WI38 (cell line): ENCODE data around the gene KRT81.

Experiments
- H3K4me3 ChIP-seq: 2 replicates; pipeline ENCODE4 v1.5.1; 2011; ENCODE audit warnings: low read depth, mild to moderate bottlenecking, control low read depth, low read length
- TF ChIP-seq, protein P1 (sequence below): IDR thresholded peaks from 2 replicates; pipeline ENCODE4 v1.5.1; 2012; ENCODE audit warnings: low read depth, mild to moderate bottlenecking, control low read depth, low read length

KRT81 gene

GRCh38 chr12:52332381-52332780 lies 41.0 kb upstream of the KRT81 start:
- H3K4me3 ChIP-seq, result no peak overlapping the region
- TF ChIP-seq, protein P1, sequence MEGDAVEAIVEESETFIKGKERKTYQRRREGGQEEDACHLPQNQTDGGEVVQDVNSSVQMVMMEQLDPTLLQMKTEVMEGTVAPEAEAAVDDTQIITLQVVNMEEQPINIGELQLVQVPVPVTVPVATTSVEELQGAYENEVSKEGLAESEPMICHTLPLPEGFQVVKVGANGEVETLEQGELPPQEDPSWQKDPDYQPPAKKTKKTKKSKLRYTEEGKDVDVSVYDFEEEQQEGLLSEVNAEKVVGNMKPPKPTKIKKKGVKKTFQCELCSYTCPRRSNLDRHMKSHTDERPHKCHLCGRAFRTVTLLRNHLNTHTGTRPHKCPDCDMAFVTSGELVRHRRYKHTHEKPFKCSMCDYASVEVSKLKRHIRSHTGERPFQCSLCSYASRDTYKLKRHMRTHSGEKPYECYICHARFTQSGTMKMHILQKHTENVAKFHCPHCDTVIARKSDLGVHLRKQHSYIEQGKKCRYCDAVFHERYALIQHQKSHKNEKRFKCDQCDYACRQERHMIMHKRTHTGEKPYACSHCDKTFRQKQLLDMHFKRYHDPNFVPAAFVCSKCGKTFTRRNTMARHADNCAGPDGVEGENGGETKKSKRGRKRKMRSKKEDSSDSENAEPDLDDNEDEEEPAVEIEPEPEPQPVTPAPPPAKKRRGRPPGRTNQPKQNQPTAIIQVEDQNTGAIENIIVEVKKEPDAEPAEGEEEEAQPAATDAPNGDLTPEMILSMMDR, result no peak

GRCh38 chr12:52331833-52332232 lies 40.5 kb upstream of the KRT81 start:
- H3K4me3 ChIP-seq, result no peak overlapping the region
- TF ChIP-seq, protein P1, result no peak

GRCh38 chr12:52331039-52331438 lies 39.7 kb upstream of the KRT81 start:
- H3K4me3 ChIP-seq, result no peak overlapping the region
- TF ChIP-seq, protein P1, result no peak

DNA sequence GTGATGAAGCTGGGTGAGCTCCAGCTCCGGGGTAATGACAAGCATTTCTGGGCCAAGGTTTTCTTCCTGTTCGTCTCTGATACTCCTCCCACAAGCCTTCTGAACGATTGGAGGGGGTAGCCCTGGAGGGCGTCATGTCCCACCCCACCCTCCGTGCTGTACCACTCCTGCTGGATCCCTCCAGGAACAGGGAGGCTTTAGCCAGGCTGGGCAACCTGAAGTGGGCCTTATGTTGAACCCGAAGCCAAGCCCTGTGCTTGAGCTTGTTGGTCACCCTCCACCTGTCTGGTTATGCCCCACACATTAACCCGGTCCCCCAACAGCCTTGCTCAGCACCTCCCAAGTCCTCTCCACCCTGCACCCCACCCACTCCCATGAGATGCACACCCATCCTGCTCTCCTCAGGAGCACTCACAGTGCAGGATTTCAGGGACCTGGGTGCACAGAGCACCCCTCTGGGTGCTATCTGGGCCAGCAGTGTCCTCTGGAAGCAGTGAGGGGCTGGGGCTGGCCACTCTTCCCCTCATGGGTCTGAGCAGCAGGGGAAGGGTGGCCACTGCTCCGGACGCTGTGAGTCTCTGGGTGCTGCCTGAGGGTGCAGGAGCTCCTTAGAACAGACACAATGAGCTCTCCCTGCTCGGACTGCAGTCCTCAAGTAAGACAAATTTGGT lies 36.6 kb upstream of the KRT81 start:
- TF ChIP-seq, protein P1, result no peak
- H3K4me3 ChIP-seq, result no peak overlapping the region

DNA sequence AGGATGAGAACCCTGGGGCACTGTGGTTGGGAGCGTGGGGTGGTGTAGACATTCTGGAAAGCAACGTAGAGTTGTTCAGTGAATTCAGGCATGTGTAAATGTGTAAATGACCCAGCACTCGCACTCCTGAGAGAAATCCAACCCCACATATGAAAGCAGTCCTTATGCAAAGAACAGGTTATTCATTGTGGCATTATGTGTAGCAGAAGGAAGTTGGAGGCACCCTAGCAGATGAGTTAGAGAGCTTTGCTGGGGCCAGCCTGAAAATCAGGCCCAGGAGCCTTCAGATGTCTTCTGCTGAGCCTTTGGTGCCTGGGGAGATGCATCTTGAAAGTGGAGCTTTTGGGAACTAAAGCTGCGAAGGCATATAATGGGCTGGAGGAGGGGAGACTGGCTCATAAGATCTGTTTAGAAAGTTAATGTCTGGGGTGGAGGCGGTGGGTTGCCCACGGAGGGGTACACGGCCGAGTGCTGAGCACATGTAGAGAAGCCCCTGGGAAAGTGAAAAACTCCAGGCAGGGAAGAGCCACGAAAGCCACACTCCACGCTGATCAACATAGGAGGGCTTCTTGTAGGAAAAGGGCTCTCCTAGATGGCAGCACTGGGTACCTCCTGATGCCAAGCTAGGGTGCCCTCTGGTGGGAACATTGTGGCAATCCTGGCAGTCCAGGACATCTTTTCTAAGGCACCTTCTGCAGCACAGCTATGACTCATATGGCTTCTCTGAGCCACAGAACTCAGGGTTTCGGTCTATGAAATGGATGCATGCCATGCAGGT lies 35.9 kb upstream of the KRT81 start:
- H3K4me3 ChIP-seq, result no peak overlapping the region
- TF ChIP-seq, protein P1, result peak; percentile 87

GRCh38 chr12:52324153-52324444 lies 32.8 kb upstream of the KRT81 start:
- TF ChIP-seq, protein P1, result no peak

DNA sequence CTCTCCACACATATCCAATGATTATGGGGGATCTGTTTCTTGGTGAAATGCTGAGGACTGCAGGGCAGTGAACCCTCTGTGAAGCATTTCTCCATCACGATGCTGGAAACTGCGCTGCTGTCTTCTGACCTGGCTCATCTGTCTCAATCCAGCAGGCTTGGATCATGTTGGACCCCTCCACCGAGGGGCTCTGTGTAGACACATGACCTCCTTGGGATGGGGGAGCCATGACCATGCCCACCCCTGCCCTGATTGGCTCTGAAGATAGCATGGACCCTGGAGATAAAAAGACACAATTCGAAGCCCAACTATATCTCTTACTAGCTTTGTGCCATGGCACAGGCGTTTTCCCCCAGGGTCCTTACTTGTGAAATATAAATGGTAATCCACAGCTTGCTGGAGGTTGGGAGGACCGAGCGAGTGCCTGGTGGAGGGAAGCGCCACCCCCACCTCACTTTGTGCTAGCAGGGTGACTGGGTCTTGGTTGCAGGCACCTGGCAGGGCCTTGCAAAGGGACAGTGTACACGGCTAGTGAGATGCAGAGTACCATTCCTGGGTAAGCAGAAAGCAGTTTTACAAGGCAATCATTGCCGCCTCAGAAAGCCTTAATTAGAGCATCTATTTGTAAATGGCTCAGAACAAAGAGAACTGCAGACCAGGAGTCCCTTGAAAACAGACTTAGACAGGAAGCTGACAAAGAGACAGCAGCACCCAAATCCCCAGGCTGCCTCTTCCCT lies 32.2 kb upstream of the KRT81 start:
- TF ChIP-seq, protein P1, result no peak
- H3K4me3 ChIP-seq, result no peak overlapping the region

More at GRCh38 chr12:52324153-52324444, 32.8 kb upstream of the KRT81 start:
- no peak overlapping the region for H3K4me3 ChIP-seq
